ENCODE results near the gene EVI5L.

Gene EVI5L

DNA sequence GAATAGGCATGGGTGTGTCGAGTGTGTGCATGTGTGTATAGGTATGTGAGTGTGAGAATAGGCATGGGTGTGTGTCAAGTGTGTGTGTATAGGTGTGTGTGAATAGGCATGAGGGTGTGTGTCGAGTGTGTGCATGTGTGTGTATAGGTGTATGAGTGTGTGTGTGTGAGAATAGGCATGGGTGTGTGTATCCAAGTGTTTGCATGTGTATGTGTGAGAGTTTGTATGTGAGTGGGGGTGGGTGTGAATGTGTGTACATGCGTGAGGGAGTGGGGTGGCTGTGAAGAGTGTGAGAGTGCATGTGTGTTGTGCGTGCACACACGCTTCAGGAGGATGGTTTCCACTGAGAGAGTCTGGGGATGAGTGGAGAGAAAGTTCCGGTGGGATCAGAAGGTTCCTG is 13.5 kb downstream of the EVI5L start:
- H3K4me1 ChIP-seq (ENCODE audit: insufficient read depth, poor library complexity, severe bottlenecking) = peaks cover 2% of the 10 kb centered on the region
- TF ChIP-seq, protein P1, sequence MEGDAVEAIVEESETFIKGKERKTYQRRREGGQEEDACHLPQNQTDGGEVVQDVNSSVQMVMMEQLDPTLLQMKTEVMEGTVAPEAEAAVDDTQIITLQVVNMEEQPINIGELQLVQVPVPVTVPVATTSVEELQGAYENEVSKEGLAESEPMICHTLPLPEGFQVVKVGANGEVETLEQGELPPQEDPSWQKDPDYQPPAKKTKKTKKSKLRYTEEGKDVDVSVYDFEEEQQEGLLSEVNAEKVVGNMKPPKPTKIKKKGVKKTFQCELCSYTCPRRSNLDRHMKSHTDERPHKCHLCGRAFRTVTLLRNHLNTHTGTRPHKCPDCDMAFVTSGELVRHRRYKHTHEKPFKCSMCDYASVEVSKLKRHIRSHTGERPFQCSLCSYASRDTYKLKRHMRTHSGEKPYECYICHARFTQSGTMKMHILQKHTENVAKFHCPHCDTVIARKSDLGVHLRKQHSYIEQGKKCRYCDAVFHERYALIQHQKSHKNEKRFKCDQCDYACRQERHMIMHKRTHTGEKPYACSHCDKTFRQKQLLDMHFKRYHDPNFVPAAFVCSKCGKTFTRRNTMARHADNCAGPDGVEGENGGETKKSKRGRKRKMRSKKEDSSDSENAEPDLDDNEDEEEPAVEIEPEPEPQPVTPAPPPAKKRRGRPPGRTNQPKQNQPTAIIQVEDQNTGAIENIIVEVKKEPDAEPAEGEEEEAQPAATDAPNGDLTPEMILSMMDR (IDR thresholded peaks at IDR 0.05; ENCODE audit: poor library complexity, severe bottlenecking) = no peak
- DNase-seq (ENCODE audit: low spot score) (no peak), ATAC-seq (ENCODE audit: low read depth) (no peak)
- H3K9me3 ChIP-seq (ENCODE audit: severe bottlenecking) = no peaks in the 10 kb centered on the region
- no peaks in the 10 kb centered on the region for H3K36me3 ChIP-seq (ENCODE audit: low read depth)
- H3K4me3 ChIP-seq (ENCODE audit: severe bottlenecking) = no peak overlapping the region
- no peaks in the 10 kb centered on the region for H3K27me3 ChIP-seq (ENCODE audit: insufficient read depth, poor library complexity, severe bottlenecking)
- no peak overlapping the region for H3K27ac ChIP-seq (ENCODE audit: poor library complexity, severe bottlenecking)

DNA sequence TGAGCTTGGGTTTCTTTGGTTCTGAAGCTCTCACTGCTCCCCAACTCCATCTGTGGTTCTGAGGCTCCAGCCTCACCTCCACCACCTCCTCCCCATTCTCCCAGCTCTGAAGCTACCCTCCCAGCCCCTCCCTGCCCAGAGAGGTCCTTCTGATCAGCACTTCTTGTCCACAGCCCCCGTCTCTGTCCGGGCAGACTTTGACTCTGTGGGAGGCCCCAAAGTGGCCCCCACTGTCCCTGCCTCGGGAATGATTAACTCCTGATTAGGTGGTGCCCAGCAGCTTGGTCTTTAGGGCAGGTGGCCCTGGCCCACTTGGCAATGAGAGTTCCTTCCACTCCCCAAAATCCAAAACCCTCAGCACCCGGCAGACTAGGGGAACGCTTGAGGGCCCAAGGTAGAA is 14.4 kb downstream of the EVI5L start:
- DNase-seq (ENCODE audit: low spot score) (no peak), ATAC-seq (ENCODE audit: low read depth) (no peak)
- H3K36me3 ChIP-seq (ENCODE audit: low read depth) = no peaks in the 10 kb centered on the region
- no peaks in the 10 kb centered on the region for H3K27me3 ChIP-seq (ENCODE audit: insufficient read depth, poor library complexity, severe bottlenecking)
- no peak overlapping the region for H3K27ac ChIP-seq (ENCODE audit: poor library complexity, severe bottlenecking)
- TF ChIP-seq, protein P1 (IDR thresholded peaks at IDR 0.05; ENCODE audit: poor library complexity, severe bottlenecking) = no peak
- no peak overlapping the region for H3K4me3 ChIP-seq (ENCODE audit: severe bottlenecking)
- no peaks in the 10 kb centered on the region for H3K4me1 ChIP-seq (ENCODE audit: insufficient read depth, poor library complexity, severe bottlenecking)
- H3K9me3 ChIP-seq (ENCODE audit: severe bottlenecking) = no peaks in the 10 kb centered on the region

- H3K9me3 ChIP-seq (ENCODE audit: severe bottlenecking) = no peaks in the 10 kb centered on the region
- no peak overlapping the region for H3K4me3 ChIP-seq (ENCODE audit: severe bottlenecking)
- ATAC-seq (ENCODE audit: low read depth) (no peak), DNase-seq (ENCODE audit: low spot score) (peak; percentile 29)
- peaks cover 3% of the 10 kb centered on the region for H3K4me1 ChIP-seq (ENCODE audit: insufficient read depth, poor library complexity, severe bottlenecking)
- no peak overlapping the region for H3K27ac ChIP-seq (ENCODE audit: poor library complexity, severe bottlenecking)
- no peaks in the 10 kb centered on the region for H3K27me3 ChIP-seq (ENCODE audit: insufficient read depth, poor library complexity, severe bottlenecking)
- H3K36me3 ChIP-seq (ENCODE audit: low read depth) = no peaks in the 10 kb centered on the region
- TF ChIP-seq, protein P1 (IDR thresholded peaks at IDR 0.05; ENCODE audit: poor library complexity, severe bottlenecking) = no peak
Measured at GRCh38 chr19:7844951-7845350, 14.9 kb downstream of the EVI5L start.

- DNase-seq (ENCODE audit: low spot score) = peak; percentile 38
- H3K36me3 ChIP-seq (ENCODE audit: low read depth) = no peaks in the 10 kb centered on the region
- no peak for ATAC-seq (ENCODE audit: low read depth)
- H3K9me3 ChIP-seq (ENCODE audit: severe bottlenecking) = no peaks in the 10 kb centered on the region
- no peaks in the 10 kb centered on the region for H3K27me3 ChIP-seq (ENCODE audit: insufficient read depth, poor library complexity, severe bottlenecking)
- TF ChIP-seq, protein P1 (IDR thresholded peaks at IDR 0.05; ENCODE audit: poor library complexity, severe bottlenecking) = no peak
- H3K27ac ChIP-seq (ENCODE audit: poor library complexity, severe bottlenecking) = no peak overlapping the region
- H3K4me3 ChIP-seq (ENCODE audit: severe bottlenecking) = no peak overlapping the region
- H3K4me1 ChIP-seq (ENCODE audit: insufficient read depth, poor library complexity, severe bottlenecking) = peaks cover 7% of the 10 kb centered on the region
Measured at GRCh38 chr19:7845390-7846154, 15.6 kb downstream of the EVI5L start.

GRCh38 chr19:7846155-7846646 is 16.2 kb downstream of the EVI5L start:
- TF ChIP-seq, protein P1 (IDR thresholded peaks at IDR 0.05; ENCODE audit: poor library complexity, severe bottlenecking) = no peak
- Histone ChIP-seq H3K27me3 (ENCODE audit: insufficient read depth, poor library complexity, severe bottlenecking) (no peaks in the 10 kb centered on the region), H3K4me3 (ENCODE audit: severe bottlenecking) (no peak overlapping the region), H3K36me3 (ENCODE audit: low read depth) (no peaks in the 10 kb centered on the region), H3K27ac (ENCODE audit: poor library complexity, severe bottlenecking) (no peak overlapping the region), H3K4me1 (ENCODE audit: insufficient read depth, poor library complexity, severe bottlenecking) (peaks cover 9% of the 10 kb centered on the region), H3K9me3 (ENCODE audit: severe bottlenecking) (no peaks in the 10 kb centered on the region)
- ATAC-seq (ENCODE audit: low read depth) = no peak
- peak; percentile 57 for DNase-seq (ENCODE audit: low spot score)
